ENCODE data around the gene NFIB. TPM values are rescaled to one million over a fixed set of nuclear protein-coding genes. Genes with fewer than 3 reads are reported as not detected.

Gene NFIB
- total and polyA plus RNA-seq, 10 of the 15 experiments (the other 5 are each of a cell fraction or from before 2014, with no cell fraction given): under 0.01 to 0.19 (median 0.05) TPM; not detected in 3

GRCh38 chr9:14221119-14221518, 92.8 kb downstream of the NFIB start:
- Histone ChIP-seq H3K9ac (ENCODE audit: control insufficient read depth, insufficient read depth, low read length) (no peak overlapping the region), H4K20me1 (ENCODE audit: control insufficient read depth, insufficient read depth) (no peaks in the 10 kb centered on the region), H3K4me1 (ENCODE audit: control insufficient read depth, insufficient read depth, low read length) (no peaks in the 10 kb centered on the region), H3K4me3 (no peak overlapping the region), H3K36me3 (ENCODE audit: control insufficient read depth in 2 of 2, insufficient read depth in 2 of 2, low read length in 1 of 2) (no peaks in the 10 kb centered on the region), H3K27ac (ENCODE audit: control insufficient read depth, insufficient read depth) (no peak overlapping the region), H3K9me3 (replicated peaks; ENCODE audit: control insufficient read depth, insufficient read depth, low read length) (no peaks in the 10 kb centered on the region), H3K79me2 (ENCODE audit: control insufficient read depth, insufficient read depth, low read length) (no peaks in the 10 kb centered on the region), H3K27me3 (replicated peaks in 1 of 2; ENCODE audit: control insufficient read depth in 2 of 2, insufficient read depth in 2 of 2, low read length in 1 of 2) (no peaks in the 10 kb centered on the region; a peak in 1 of 4 replicates), H2AFZ (ENCODE audit: control insufficient read depth, low read depth, low read length) (no peak overlapping the region), H3K4me2 (ENCODE audit: control insufficient read depth, insufficient read depth) (no peak overlapping the region)
- no TSS peak for BruUV-seq (replicated peaks)
- POLR2A ChIA-PET: no interaction called here
- DNase-seq (ENCODE audit: low read depth, low spot score): no peak
- TF ChIP-seq IKZF1 (conservative IDR thresholded peaks at IDR 0.05) (no peak), TCF7 (IDR thresholded peaks at IDR 0.05; ENCODE audit: borderline replicate concordance) (no peak)
- CTCF ChIA-PET: interaction anchor here (0.9 to 1.6 kb wide), 2 partner anchors 15 to 133 kb away, joined by 3 read pairs; no protein-coding TSS in a partner anchor
- 73% methylated on average over 4 of the region's 4 CpGs for WGBS (ENCODE audit: insufficient coverage, insufficient replicate concordance, low lambda C conversion rate, missing lambda C conversion rate)
- RAD21 ChIA-PET (ENCODE audit: unreplicated experiment): no interaction called here
- SMC1A ChIA-PET (ENCODE audit: uncharacterized antibody, unreplicated experiment): interaction anchor here (1.2 kb wide), 1 partner anchor 23 kb away, joined by 3 read pairs; no protein-coding TSS in a partner anchor
- intact Hi-C loops (cut with micrococcal nuclease; ENCODE audit: unreplicated experiment): no loop called here
- no peak for FAIRE-seq
- no peak for ATAC-seq
- in situ Hi-C loops (cut with MboI): no loop called here

GRCh38 chr9:14220256-14220655, 93.7 kb downstream of the NFIB start:
- CTCF ChIA-PET: no interaction called here
- SMC1A ChIA-PET (ENCODE audit: uncharacterized antibody, unreplicated experiment): no interaction called here
- intact Hi-C loops (cut with micrococcal nuclease; ENCODE audit: unreplicated experiment) (no loop called here), in situ Hi-C loops (cut with MboI) (no loop called here)
- no TSS peak for BruUV-seq (replicated peaks)
- Histone ChIP-seq H2AFZ (ENCODE audit: control insufficient read depth, low read depth, low read length) (no peak overlapping the region), H3K4me1 (ENCODE audit: control insufficient read depth, insufficient read depth, low read length) (no peaks in the 10 kb centered on the region), H3K79me2 (ENCODE audit: control insufficient read depth, insufficient read depth, low read length) (no peaks in the 10 kb centered on the region), H3K9me3 (replicated peaks; ENCODE audit: control insufficient read depth, insufficient read depth, low read length) (no peaks in the 10 kb centered on the region), H3K4me2 (ENCODE audit: control insufficient read depth, insufficient read depth) (no peak overlapping the region), H3K9ac (ENCODE audit: control insufficient read depth, insufficient read depth, low read length) (no peak overlapping the region), H3K4me3 (no peak overlapping the region), H3K36me3 (ENCODE audit: control insufficient read depth in 2 of 2, insufficient read depth in 2 of 2, low read length in 1 of 2) (no peaks in the 10 kb centered on the region), H3K27me3 (replicated peaks in 1 of 2; ENCODE audit: control insufficient read depth in 2 of 2, insufficient read depth in 2 of 2, low read length in 1 of 2) (no peaks in the 10 kb centered on the region; a peak in 1 of 4 replicates), H4K20me1 (ENCODE audit: control insufficient read depth, insufficient read depth) (no peaks in the 10 kb centered on the region), H3K27ac (ENCODE audit: control insufficient read depth, insufficient read depth) (no peak overlapping the region)
- POLR2A ChIA-PET: no interaction called here
- 3% methylated on average over 3 of the region's 3 CpGs for WGBS (ENCODE audit: insufficient coverage, insufficient replicate concordance, low lambda C conversion rate, missing lambda C conversion rate)
- DNase-seq (ENCODE audit: low read depth, low spot score): no peak
- no peak for FAIRE-seq
- TF ChIP-seq SMARCA5 (IDR thresholded peaks at IDR 0.05) (no peak), POLR2AphosphoS5 (IDR thresholded peaks at IDR 0.05; ENCODE audit: low read length) (no peak), HSF1 (IDR thresholded peaks at IDR 0.05; ENCODE audit: low read depth, low read length) (no peak), RAD21 (IDR thresholded peaks at IDR 0.05; ENCODE audit: insufficient read depth, low read depth, low read length) (no peak), GATAD2B (conservative IDR thresholded peaks at IDR 0.05; ENCODE audit: low read depth) (no peak), RUNX3 (IDR thresholded peaks at IDR 0.05; ENCODE audit: low read length) (no peak), NR2C2 (IDR thresholded peaks at IDR 0.05; ENCODE audit: borderline replicate concordance, control insufficient read depth, insufficient read length, low read depth) (no peak), MEF2A (IDR thresholded peaks at IDR 0.05; ENCODE audit: insufficient read depth, low read depth, low read length) (no peak), ATF7 (IDR thresholded peaks at IDR 0.05; ENCODE audit: low read depth) (no peak), RAD51 (IDR thresholded peaks at IDR 0.05) (no peak), RELA (IDR thresholded peaks at IDR 0.05; ENCODE audit: borderline replicate concordance, partially characterized antibody) (no peak), ZNF217 (IDR thresholded peaks at IDR 0.05) (no peak), STAT1 (conservative IDR thresholded peaks at IDR 0.05) (no peak), YY1 (IDR thresholded peaks at IDR 0.05; ENCODE audit: low read depth, low read length) (no peak), ASH2L (IDR thresholded peaks at IDR 0.05; ENCODE audit: borderline replicate concordance, low read depth) (no peak), NBN (IDR thresholded peaks at IDR 0.05) (no peak), NRF1 (conservative IDR thresholded peaks at IDR 0.05; ENCODE audit: low read depth, low read length) (no peak)
- ATAC-seq: no peak
- RAD21 ChIA-PET (ENCODE audit: unreplicated experiment): no interaction called here

All from GM12878 (cell line).